HT1080 (cell line): Measurements from ENCODE around the gene SPATA6L. TPM values are rescaled to one million over a fixed set of nuclear protein-coding genes. Genes with fewer than 3 reads are reported as not detected.
"Not testable (repeated sequence)": the region's sequence is repeated elsewhere in the genome, so short reads cannot be mapped to it uniquely, and the experiment has no call there.

ENCODE experiments used
- DNase-seq: peaks from one replicate; pipeline ENCODE4 v3.0.0-alpha.2; 2015; ENCODE audit warnings: low read depth
- total RNA-seq: library from RNA; depleted of rRNA; stranded (reverse); fragments of >200 nt; shearing (Covaris generic); gene quantifications from 2 replicates; pipeline ENCODE4 v1.2.3, GENCODE V29; 2014

SPATA6L gene
- total RNA-seq, 1 experiment from 2014 or later = 0.92 TPM

- DNase-seq = peak; percentile 52
Measured at GRCh38 chr9:4678679-4679267, 12.5 kb upstream of the SPATA6L start.

- no peak for DNase-seq
Measured at GRCh38 chr9:4677392-4677791, 11.1 kb upstream of the SPATA6L start.

DNA sequence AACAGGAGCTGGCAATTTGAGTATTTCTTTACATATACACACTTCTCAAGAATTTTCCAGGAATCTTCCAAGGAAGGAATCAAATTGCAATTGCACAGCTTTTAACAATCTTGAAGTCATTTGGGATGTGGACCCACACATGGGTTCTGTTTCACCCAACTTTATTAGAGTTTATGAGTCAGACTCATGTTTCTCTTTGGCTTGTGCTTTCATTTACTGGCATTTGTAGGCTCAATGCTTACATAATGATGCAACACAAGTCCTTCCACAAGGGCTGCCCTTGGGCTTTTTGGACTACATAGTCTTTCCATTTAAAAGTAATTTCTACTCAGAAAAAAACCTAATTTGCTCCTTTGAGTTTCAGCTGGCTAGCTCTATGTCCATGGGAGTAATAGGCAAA lies 8.5 kb upstream of the SPATA6L start:
- DNase-seq = peak; percentile 39

DNA sequence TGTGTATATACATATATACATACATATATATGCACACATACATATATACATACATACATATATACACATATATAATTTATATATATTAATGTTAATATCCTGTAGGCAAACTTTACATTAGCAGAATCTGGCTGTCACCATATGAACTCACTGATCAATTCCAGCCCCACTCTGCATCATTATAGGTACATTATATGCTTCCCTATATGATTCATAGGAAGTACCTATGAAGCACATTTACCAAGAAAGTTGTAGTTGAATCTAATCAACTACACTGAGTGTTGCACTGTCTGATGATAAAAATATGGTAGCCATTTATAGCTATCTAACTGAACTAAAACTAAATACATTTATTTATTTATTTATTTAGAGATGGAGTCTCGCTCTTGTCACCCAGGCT lies 5.5 kb upstream of the SPATA6L start:
- DNase-seq = no peak

- DNase-seq = no peak
Measured at GRCh38 chr9:4670591-4670990, 4.3 kb upstream of the SPATA6L start.

DNA sequence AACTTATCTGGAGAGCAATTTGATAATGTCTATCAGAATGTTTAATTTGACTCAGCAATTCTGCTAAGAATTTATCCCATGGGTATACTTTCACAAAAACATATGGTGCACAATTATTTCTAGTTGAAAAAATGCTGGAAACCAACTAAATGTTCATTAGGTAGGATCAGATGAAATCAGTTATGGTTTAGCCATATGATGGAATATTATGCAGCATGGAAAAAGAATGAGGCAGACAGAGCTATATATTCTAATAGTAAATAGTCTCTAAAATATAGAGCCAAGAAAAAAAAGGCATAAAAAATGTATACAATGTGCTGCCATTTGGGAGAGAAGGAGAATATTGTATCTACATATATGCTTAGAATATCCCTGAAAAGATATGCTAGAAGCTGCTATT lies 3.6 kb upstream of the SPATA6L start:
- no peak for DNase-seq

GRCh38 chr9:4668604-4669003 lies 2.3 kb upstream of the SPATA6L start:
- no peak for DNase-seq

GRCh38 chr9:4667681-4668080 lies 1.4 kb upstream of the SPATA6L start:
- no peak for DNase-seq

DNA sequence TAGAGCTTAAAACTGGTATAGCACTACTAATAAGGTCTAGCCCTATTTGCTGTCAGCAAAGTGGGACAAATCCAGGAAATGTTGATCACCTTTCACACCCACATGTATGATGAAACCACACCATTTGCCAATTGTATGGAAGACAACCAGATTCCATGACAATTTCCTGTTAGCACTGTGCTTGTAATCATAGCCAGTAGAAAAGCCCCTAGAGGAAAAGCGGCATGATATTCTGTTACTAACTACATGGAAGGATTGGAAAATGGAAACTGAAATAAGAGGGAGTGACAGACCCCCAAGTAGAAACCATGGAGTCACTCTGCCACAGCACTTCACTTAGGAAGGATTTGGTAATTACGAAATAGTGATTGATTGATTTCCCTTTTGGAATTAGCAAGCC lies 923 bp downstream of the SPATA6L start:
- no peak for DNase-seq

DNA sequence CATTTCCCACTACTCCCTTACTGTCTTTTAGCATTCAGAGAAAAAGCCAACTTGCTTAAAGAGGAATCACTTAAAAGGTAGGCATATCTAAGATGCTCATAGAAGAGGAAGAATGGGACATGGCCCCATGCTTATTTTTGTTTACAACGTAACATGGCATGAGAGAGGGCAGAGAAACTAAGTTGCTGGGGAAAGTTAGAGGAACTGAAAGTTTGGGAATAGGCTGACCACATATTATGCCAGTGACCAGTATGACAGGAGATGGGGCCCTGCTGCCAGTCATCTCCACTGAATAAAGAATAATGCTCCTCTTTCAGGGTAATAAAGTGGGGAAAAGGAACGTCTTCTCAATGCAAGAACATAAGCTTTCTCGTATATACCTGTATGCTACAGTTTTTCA lies 2.3 kb downstream of the SPATA6L start:
- no peak for DNase-seq

DNA sequence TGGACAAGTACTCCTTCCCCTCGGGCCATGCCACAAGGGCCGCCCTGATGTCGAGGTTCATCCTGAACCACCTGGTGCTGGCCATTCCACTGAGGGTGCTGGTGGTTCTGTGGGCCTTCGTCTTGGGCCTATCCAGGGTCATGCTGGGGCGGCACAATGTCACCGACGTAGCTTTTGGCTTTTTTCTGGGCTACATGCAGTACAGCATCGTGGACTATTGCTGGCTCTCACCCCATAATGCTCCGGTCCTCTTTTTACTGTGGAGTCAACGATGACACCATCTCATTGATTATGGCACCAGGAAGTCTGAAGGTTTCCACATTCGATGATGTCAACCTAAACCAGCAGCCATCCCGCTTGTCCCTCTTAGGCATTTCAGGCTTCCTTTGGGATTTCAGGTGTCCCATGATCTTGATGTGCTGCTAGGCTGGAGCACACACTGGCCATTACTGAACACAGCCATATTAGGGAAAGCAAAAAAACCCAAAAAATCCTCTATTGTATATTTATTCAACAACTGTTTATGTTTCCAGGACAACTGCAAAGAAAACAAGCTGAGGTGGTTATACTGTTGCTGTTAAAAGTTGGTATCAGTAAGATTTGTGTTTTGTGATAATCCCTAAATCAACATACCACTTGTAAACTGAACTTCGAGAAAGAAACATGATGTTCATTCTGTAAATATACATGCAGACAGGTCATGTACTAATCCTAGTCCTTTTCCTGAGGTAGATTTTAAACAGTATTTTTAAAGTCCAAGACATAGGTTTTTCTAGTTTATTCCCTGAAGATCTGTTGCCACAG lies 3.1 kb downstream of the SPATA6L start:
- DNase-seq = no peak

GRCh38 chr9:4662108-4662988 lies 3.9 kb downstream of the SPATA6L start, which contains the start of gene PLPP6:
TSS of gene PLPP6 (plus strand) at chr9:4662294. CDS start at chr9:4662376, 82 bp downstream.
- peak; percentile 85 for DNase-seq

DNA sequence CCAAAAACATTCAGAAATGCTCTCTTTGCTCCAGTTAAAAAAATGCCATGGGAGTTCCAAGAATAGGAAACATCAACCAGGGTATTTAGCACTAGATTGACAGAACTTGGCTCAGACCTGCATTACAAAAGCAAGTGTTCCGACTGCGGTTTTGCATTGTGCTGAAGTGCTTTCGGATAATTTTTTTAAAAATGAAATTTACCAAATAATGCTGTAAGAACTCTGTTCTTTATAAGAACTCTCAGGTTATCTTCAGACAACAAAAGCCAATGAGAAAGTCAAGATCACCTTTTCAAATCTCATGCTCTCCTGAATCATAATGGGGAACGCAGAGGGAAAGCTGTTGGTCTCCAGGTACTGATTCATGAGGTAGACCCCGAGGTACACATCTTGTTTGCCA lies 4.7 kb downstream of the SPATA6L start:
- DNase-seq = no peak

GRCh38 chr9:4661165-4661564 lies 5.1 kb downstream of the SPATA6L start:
- DNase-seq = no peak

DNA sequence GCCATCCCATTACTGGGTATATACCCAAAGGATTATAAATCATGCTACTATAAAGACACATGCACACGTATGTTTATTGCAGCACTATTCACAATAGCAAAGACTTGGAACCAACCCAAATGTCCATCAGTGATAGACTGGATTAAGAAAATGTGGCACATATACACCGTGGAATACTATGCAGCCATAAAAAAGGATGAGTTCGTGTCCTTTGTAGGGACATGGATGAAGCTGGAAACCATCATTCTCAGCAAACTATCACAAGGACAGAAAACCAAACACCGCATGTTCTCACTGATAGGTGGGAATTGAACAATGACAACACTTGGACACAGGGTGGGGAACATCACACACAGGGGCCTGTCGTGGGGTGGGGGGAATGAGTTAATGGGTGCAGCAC lies 5.6 kb downstream of the SPATA6L start:
- not testable (repeated sequence) for DNase-seq

DNA sequence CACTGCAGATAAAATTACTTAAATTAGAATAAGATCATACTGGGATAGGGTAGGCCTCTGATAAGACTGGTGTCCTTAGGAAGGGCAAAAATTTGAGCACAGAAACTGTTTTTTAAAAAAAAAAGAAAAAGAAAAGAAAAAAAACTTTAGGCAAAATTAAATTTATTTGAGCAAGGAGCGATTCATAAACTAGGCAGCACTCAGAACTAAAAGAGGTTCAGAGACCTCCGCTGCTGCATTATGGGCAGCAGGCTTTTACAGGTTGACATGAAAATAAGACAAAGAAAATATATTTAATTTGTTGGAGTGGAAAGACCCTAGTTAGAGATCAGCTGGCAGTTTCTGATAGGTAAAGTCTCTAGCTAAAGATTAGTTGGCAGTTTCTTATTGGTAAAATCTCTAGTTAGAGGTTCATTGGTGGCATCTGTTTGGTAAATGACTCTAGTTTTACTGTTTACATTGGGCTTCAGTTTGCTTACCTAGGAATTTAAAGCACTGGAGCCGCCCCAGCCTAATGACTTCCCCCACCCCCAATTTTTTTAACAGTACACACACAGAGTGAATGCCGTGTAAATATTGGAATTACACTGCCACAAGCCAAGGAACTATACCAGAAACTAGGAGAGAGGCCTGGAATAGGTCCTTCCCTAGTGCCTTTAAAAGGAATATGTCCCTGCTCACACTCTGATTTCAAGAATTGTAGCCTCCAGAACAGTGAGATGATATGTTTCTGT lies 8.7 kb downstream of the SPATA6L start:
- no peak for DNase-seq

GRCh38 chr9:4656621-4657020 lies 9.7 kb downstream of the SPATA6L start:
- DNase-seq = no peak

GRCh38 chr9:4656196-4656595 lies 10.1 kb downstream of the SPATA6L start:
- DNase-seq = not testable (repeated sequence)

- no peak for DNase-seq
Measured at GRCh38 chr9:4654538-4654937, 11.7 kb downstream of the SPATA6L start.

- DNase-seq = no peak
Measured at GRCh38 chr9:4654084-4654483, 12.2 kb downstream of the SPATA6L start.

DNA sequence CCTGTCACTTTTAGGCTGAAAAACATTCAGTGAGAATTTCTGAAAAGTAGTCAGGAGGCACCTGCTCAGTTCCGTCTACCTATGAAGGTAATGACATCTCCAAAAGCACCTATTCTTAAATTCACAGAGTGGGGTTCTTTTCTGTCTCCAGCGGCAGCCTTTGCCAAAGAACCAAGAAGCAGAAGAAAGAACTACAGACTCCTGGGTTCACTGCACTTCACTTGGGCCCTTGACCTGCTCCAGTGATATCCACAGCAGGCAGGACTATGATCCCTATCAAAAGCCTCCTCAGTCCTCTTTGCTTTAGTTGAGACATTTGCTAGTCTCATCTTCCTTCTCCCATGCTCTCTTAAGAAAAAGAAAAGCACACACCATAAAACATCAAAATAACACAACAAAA lies 23.9 kb downstream of the SPATA6L start:
- no peak for DNase-seq
